ENCODE data around the gene HIVEP3. TPM values are rescaled to one million over a fixed set of nuclear protein-coding genes. Genes with fewer than 3 reads are reported as not detected.

The HIVEP3 gene
- total and polyA plus RNA-seq, 11 donors: 3.2 to 11.9 (median 5.0) TPM

DNA sequence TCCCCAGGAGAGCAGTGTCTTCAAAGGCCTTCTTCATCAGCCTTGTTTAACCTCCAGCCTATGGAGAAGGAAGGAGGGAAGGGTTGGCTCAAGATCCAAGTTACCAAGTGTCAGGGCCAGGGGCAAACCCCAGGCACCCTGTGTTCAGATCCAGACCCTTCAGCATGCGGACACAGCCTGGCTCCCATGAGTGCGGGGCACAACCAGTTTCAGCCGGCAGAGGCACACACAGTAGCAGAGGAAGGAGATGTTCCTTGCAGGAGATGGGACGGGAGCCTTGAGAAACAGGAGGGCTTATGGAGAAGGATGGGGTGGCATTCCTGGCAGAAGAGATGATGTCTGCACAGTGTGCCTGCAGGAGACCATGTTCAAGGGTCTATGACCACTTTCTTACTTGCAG lies 272.5 kb downstream of the HIVEP3 start:
- Histone ChIP-seq H3K27me3 (no peaks in the 10 kb centered on the region), H3K36me3 (no peaks in the 10 kb centered on the region), H3K9me3 (no peaks in the 10 kb centered on the region), H3K4me1 (peaks cover 0 to 27% (median 11%) of the 10 kb centered on the region in 12 donors), H3K4me3 (no peak overlapping the region), H3K27ac (no peak overlapping the region)
- 97 to 99% (median 97%) methylated on average over 4 of the region's 4 CpGs for WGBS, 4 donors
- intact Hi-C loops (cut with DNase I): no loop called here
- DNase-seq: no peak
- TF ChIP-seq POLR2A (IDR thresholded peaks at IDR 0.05) (no peak), CTCF (IDR thresholded peaks at IDR 0.05) (no peak)
- no peak for ATAC-seq

- Histone ChIP-seq H3K27ac (no peak overlapping the region), H3K9me3 (no peaks in the 10 kb centered on the region), H3K4me3 (no peak overlapping the region), H3K27me3 (no peaks in the 10 kb centered on the region), H3K4me1 (peaks cover 0 to 23% (median 8%) of the 10 kb centered on the region in 12 donors), H3K36me3 (no peaks in the 10 kb centered on the region)
- WGBS, 4 donors: 88 to 100% (median 95%) methylated on average over 2 of the region's 2 CpGs
- TF ChIP-seq CTCF (IDR thresholded peaks at IDR 0.05): no peak
- TF ChIP-seq POLR2A (IDR thresholded peaks at IDR 0.05): no peak
- intact Hi-C loops (cut with DNase I): no loop called here
- DNase-seq: no peak
- ATAC-seq: no peak
These were observed 273.7 kb downstream of the HIVEP3 start for GRCh38 chr1:41645062-41645461.

- Histone ChIP-seq H3K27me3 (no peaks in the 10 kb centered on the region), H3K4me1 (peaks cover 0 to 9% (median 0%) of the 10 kb centered on the region in 12 donors), H3K4me3 (no peak overlapping the region), H3K9me3 (no peaks in the 10 kb centered on the region), H3K27ac (no peak overlapping the region), H3K36me3 (no peaks in the 10 kb centered on the region)
- ATAC-seq (no peak), DNase-seq (no peak)
- intact Hi-C loops (cut with DNase I): no loop called here
- WGBS, 4 donors: 94 to 97% (median 95%) methylated on average over 13 of the region's 13 CpGs
- no peak for TF ChIP-seq CTCF (IDR thresholded peaks at IDR 0.05)
- TF ChIP-seq POLR2A (IDR thresholded peaks at IDR 0.05): no peak
These were observed 275.6 kb downstream of the HIVEP3 start for GRCh38 chr1:41642922-41643821.

- peaks cover 0 to 13% (median 0%) of the 10 kb centered on the region in 12 donors for H3K4me1 ChIP-seq
- no peaks in the 10 kb centered on the region for H3K9me3 ChIP-seq
- no peak overlapping the region for H3K4me3 ChIP-seq
- TF ChIP-seq CTCF (IDR thresholded peaks at IDR 0.05) (no peak), POLR2A (IDR thresholded peaks at IDR 0.05) (no peak)
- WGBS, 4 donors: 90 to 92% (median 91%) methylated on average over 7 of the region's 7 CpGs
- intact Hi-C loops (cut with DNase I): no loop called here
- no peak for ATAC-seq
- H3K36me3 ChIP-seq: no peaks in the 10 kb centered on the region
- DNase-seq: no peak
- no peaks in the 10 kb centered on the region for H3K27me3 ChIP-seq
- H3K27ac ChIP-seq: no peak overlapping the region
These were observed 276.7 kb downstream of the HIVEP3 start for GRCh38 chr1:41641941-41642527.

Measured in heart left ventricle (tissue), 16 donors.